NCI-H446 treated with DMSO at 0.1 percent for 48 hours (cell line): Measurements from ENCODE around the gene GLYATL1B.
A peak's percentile ranks its signal among the peaks of the same experiment; 100 is the strongest.
"Not testable (repeated sequence)": the region's sequence is repeated elsewhere in the genome, so short reads cannot be mapped to it uniquely, and the experiment has no call there.

Experiments used
- DNase-seq: peaks from one replicate; lab custom pipeline; 2025; lab: John Stamatoyannopoulos, UW

Gene GLYATL1B

GRCh38 chr11:59095972-59096575 lies 10.0 kb downstream of the GLYATL1B start:
- not testable (repeated sequence) for DNase-seq

- DNase-seq: no peak
Observed at GRCh38 chr11:59097113-59097708, 11.1 kb downstream of the GLYATL1B start.

GRCh38 chr11:59097938-59098337 lies 11.8 kb downstream of the GLYATL1B start:
- DNase-seq: not testable (repeated sequence)

GRCh38 chr11:59102259-59102765 lies 16.2 kb downstream of the GLYATL1B start:
- DNase-seq: no peak

GRCh38 chr11:59106363-59107336 lies 20.5 kb downstream of the GLYATL1B start, which contains the start of gene FAM111B:
TSS of gene FAM111B (plus strand) at chr11:59107237. CDS start at chr11:59109626, 2,389 bp downstream.
- peak; percentile 97 for DNase-seq

GRCh38 chr11:59107721-59108120 lies 21.6 kb downstream of the GLYATL1B start:
- DNase-seq: not testable (repeated sequence)

GRCh38 chr11:59112494-59112893 lies 26.4 kb downstream of the GLYATL1B start:
- DNase-seq: no peak

GRCh38 chr11:59114344-59114743 lies 28.2 kb downstream of the GLYATL1B start:
- no peak for DNase-seq

- no peak for DNase-seq
Observed at GRCh38 chr11:59115553-59115952, 29.4 kb downstream of the GLYATL1B start.

- no peak for DNase-seq
Observed at GRCh38 chr11:59117774-59118173, 31.7 kb downstream of the GLYATL1B start.

GRCh38 chr11:59119826-59120225 lies 33.7 kb downstream of the GLYATL1B start:
- no peak for DNase-seq

GRCh38 chr11:59135648-59136461 lies 49.7 kb downstream of the GLYATL1B start:
- DNase-seq: peak; percentile 49

- not testable (repeated sequence) for DNase-seq
Observed at GRCh38 chr11:59136551-59136950, 50.4 kb downstream of the GLYATL1B start.

- DNase-seq: no peak
Observed at GRCh38 chr11:59137190-59137589, 51.1 kb downstream of the GLYATL1B start.

- no peak for DNase-seq
Observed at GRCh38 chr11:59138643-59139042, 52.5 kb downstream of the GLYATL1B start.

GRCh38 chr11:59141191-59141590 lies 55.1 kb downstream of the GLYATL1B start:
- no peak for DNase-seq

- no peak for DNase-seq
Observed at GRCh38 chr11:59141673-59142460, 55.8 kb downstream of the GLYATL1B start.

- DNase-seq: no peak
Observed at GRCh38 chr11:59142530-59143507, 56.7 kb downstream of the GLYATL1B start, which contains the start of gene FAM111A. TSS of gene FAM111A (plus strand) at chr11:59142856. CDS start at chr11:59148873, 6,017 bp downstream.

GRCh38 chr11:59144096-59144495 lies 58.0 kb downstream of the GLYATL1B start:
- no peak for DNase-seq
